DND-41 (cell line): ENCODE measurements around the gene DNAJC15.

Source experiments
- ATAC-seq: fragments of 200-7000 bp; cut with Tn5 transposase; 3 replicates; pipeline ENCODE4 v1.9.1; 2021; ENCODE audit warnings: low read depth; ENCODE audit not compliant: insufficient read depth
- DNase-seq: peaks from one replicate; pipeline ENCODE4 v3.0.0-alpha.2; 2020
- H2AFZ ChIP-seq: 2 replicates; pipeline ENCODE4 v1.6.0; 2012; ENCODE audit warnings: low read depth, low read length
- H3K27ac ChIP-seq: 2 replicates; pipeline ENCODE4 v1.5.1; 2012; ENCODE audit warnings: low read length, inconsistent platforms
- H3K27me3 ChIP-seq: fragments of 200-600 bp; sonication (generic); 2 replicates; pipeline ENCODE4 v1.6.0; 2012; ENCODE audit warnings: low read length, mild to moderate bottlenecking, inconsistent platforms; ENCODE audit not compliant: insufficient read depth, poor library complexity
- H3K36me3 ChIP-seq: 2 replicates; pipeline ENCODE4 v1.5.1; 2012; ENCODE audit warnings: low read length, inconsistent platforms; ENCODE audit not compliant: insufficient read depth
- H3K4me1 ChIP-seq: 2 replicates; pipeline ENCODE4 v1.5.1; 2012; ENCODE audit warnings: mild to moderate bottlenecking, low read length; ENCODE audit not compliant: insufficient read depth
- H3K4me2 ChIP-seq: 2 replicates; pipeline ENCODE4 v1.6.0; 2012; ENCODE audit warnings: mild to moderate bottlenecking, moderate library complexity, low read length, inconsistent platforms; ENCODE audit not compliant: insufficient read depth
- H3K4me3 ChIP-seq, 2 experiments: fragments of 200-600 bp in 1 of 2; shearing (Covaris generic) in 1 of 2; 2 replicates each; pipeline ENCODE4 v1.5.1; 2012 to 2016; ENCODE audit warnings: inconsistent platforms in 2 of 2, low read length in 2 of 2, mild to moderate bottlenecking in 2 of 2, low read depth in 1 of 2, moderate library complexity in 1 of 2
- H3K79me2 ChIP-seq: 2 replicates; pipeline ENCODE4 v1.6.0; 2012; ENCODE audit warnings: low read length, inconsistent platforms; ENCODE audit not compliant: insufficient read depth
- H3K9ac ChIP-seq: 2 replicates; pipeline ENCODE4 v1.6.0; 2012; ENCODE audit warnings: low read depth, mild to moderate bottlenecking, inconsistent platforms, low read length, moderate library complexity
- H3K9me3 ChIP-seq: 2 replicates; pipeline ENCODE4 v1.5.1; 2012; ENCODE audit warnings: low read length, moderate library complexity, mild to moderate bottlenecking, inconsistent platforms; ENCODE audit not compliant: insufficient read depth, severe bottlenecking
- H4K20me1 ChIP-seq: 2 replicates; pipeline ENCODE4 v1.6.0; 2012; ENCODE audit warnings: low read length; ENCODE audit not compliant: insufficient read depth
- CTCF ChIP-seq: IDR thresholded peaks from 2 replicates; pipeline ENCODE4 v1.5.1; 2012; ENCODE audit warnings: borderline replicate concordance, low read length, moderate library complexity, mild to moderate bottlenecking; ENCODE audit not compliant: poor library complexity, severe bottlenecking; ENCODE audit errors: extremely low read depth
- EZH2 ChIP-seq: IDR thresholded peaks from 3 replicates; pipeline ENCODE4 v1.6.1; 2012; ENCODE audit warnings: borderline replicate concordance, low read depth, mild to moderate bottlenecking, moderate library complexity, low read length, inconsistent platforms; ENCODE audit not compliant: severe bottlenecking

Gene DNAJC15

GRCh38 chr13:43020794-43021193, 2.6 kb upstream of the DNAJC15 start:
- no peak for TF ChIP-seq CTCF
- no peak for TF ChIP-seq EZH2
- Histone ChIP-seq H4K20me1 (no peaks in the 10 kb centered on the region), H3K9me3 (no peaks in the 10 kb centered on the region), H3K4me2 (no peak overlapping the region), H3K27ac (no peak overlapping the region), H3K4me1 (peaks cover 15% of the 10 kb centered on the region), H3K36me3 (no peaks in the 10 kb centered on the region), H3K9ac (no peak overlapping the region), H3K27me3 (no peaks in the 10 kb centered on the region), H3K4me3 (no peak overlapping the region), H2AFZ (no peak overlapping the region), H3K79me2 (peaks cover 11% of the 10 kb centered on the region; the same call in 1 of the 2 replicates)
- ATAC-seq (no peak), DNase-seq (no peak)

- no peak for DNase-seq
- H3K27ac ChIP-seq = no peak overlapping the region
- TF ChIP-seq CTCF (no peak), EZH2 (no peak)
- H2AFZ ChIP-seq = no peak overlapping the region
- no peaks in the 10 kb centered on the region for H3K9me3 ChIP-seq
- no peaks in the 10 kb centered on the region for H3K27me3 ChIP-seq
- H4K20me1 ChIP-seq = no peaks in the 10 kb centered on the region
- peaks cover 13% of the 10 kb centered on the region; the same call in 1 of the 2 replicates for H3K79me2 ChIP-seq
- H3K4me1 ChIP-seq = peaks cover 17% of the 10 kb centered on the region
- no peak overlapping the region for H3K4me2 ChIP-seq
- no peak overlapping the region for H3K4me3 ChIP-seq
- H3K9ac ChIP-seq = no peak overlapping the region
- ATAC-seq = no peak
- no peaks in the 10 kb centered on the region for H3K36me3 ChIP-seq
These were observed 1.3 kb upstream of the DNAJC15 start for GRCh38 chr13:43021926-43022670.

- Histone ChIP-seq H3K4me1 (peaks cover 17% of the 10 kb centered on the region), H4K20me1 (no peaks in the 10 kb centered on the region), H3K79me2 (peaks cover 13% of the 10 kb centered on the region; the same call in 1 of the 2 replicates), H3K9ac (peak overlapping the region; percentile 58), H2AFZ (peak overlapping the region; percentile 88), H3K27ac (no peak overlapping the region), H3K4me3 (peak overlapping the region in 1 of 2 experiments; percentile 66; a peak in 2 of 4 replicates), H3K4me2 (peak overlapping the region; percentile 61), H3K36me3 (no peaks in the 10 kb centered on the region), H3K27me3 (no peaks in the 10 kb centered on the region), H3K9me3 (no peaks in the 10 kb centered on the region)
- ATAC-seq (no peak), DNase-seq (no peak)
- TF ChIP-seq EZH2 (no peak), CTCF (no peak)
These were observed 475 bp upstream of the DNAJC15 start for GRCh38 chr13:43022934-43023288.

- H3K4me1 ChIP-seq = peaks cover 17% of the 10 kb centered on the region
- H3K27ac ChIP-seq = no peak overlapping the region
- no peaks in the 10 kb centered on the region for H4K20me1 ChIP-seq
- H3K9me3 ChIP-seq = no peaks in the 10 kb centered on the region
- no peak for ATAC-seq
- no peaks in the 10 kb centered on the region for H3K27me3 ChIP-seq
- no peak overlapping the region for H3K4me2 ChIP-seq
- no peak for DNase-seq
- H2AFZ ChIP-seq = no peak overlapping the region
- H3K79me2 ChIP-seq = peaks cover 13% of the 10 kb centered on the region; the same call in 1 of the 2 replicates
- no peak overlapping the region for H3K9ac ChIP-seq
- TF ChIP-seq EZH2 (no peak), CTCF (no peak)
- H3K4me3 ChIP-seq = no peak overlapping the region
- H3K36me3 ChIP-seq = no peaks in the 10 kb centered on the region
These were observed 2.9 kb downstream of the DNAJC15 start for GRCh38 chr13:43026262-43026661.
